Stimulated activated CD4-positive, alpha-beta T cell treated with anti-CD3 and anti-CD28 coated beads, TNF-alpha, amount 100 ng/mL, for 1 hour (primary cell): Measurements from ENCODE around the gene KCNK10.

Source experiments
- DNase-seq, 3 donors: peaks; one replicate each; pipeline ENCODE4 v3.0.0-alpha.2; 2020; ENCODE audit warnings: low read depth in 3 of 3, low spot score in 1 of 3

KCNK10 gene, protein sequence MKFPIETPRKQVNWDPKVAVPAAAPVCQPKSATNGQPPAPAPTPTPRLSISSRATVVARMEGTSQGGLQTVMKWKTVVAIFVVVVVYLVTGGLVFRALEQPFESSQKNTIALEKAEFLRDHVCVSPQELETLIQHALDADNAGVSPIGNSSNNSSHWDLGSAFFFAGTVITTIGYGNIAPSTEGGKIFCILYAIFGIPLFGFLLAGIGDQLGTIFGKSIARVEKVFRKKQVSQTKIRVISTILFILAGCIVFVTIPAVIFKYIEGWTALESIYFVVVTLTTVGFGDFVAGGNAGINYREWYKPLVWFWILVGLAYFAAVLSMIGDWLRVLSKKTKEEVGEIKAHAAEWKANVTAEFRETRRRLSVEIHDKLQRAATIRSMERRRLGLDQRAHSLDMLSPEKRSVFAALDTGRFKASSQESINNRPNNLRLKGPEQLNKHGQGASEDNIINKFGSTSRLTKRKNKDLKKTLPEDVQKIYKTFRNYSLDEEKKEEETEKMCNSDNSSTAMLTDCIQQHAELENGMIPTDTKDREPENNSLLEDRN

DNA sequence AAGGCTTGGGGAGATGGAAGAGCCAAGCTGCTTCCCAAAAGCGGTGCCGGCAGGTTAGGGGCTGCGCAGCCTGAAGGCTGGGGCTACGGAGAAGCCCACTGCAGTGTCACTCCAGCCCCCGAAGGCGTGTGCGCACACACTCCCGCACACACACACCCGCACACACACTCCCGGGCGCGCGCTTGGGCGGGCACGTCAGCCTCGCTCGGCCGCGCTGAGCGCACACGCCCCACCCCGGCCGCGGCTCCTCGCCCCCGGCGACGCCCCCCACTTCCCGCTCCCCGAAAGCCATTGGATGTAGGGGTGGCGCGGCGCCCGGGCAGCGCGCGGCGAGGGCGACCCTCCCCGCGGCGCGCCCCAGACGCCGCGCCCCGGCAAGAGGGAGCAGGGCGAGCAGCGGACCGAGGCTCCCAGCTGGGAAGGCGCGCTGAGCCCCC is at the start of gene KCNK10:
KCNK10 (minus strand) TSS at position 184 of the 437 bp plus-strand sequence. CDS start 471 bp downstream, outside the sequence.
- DNase-seq: no peak

DNA sequence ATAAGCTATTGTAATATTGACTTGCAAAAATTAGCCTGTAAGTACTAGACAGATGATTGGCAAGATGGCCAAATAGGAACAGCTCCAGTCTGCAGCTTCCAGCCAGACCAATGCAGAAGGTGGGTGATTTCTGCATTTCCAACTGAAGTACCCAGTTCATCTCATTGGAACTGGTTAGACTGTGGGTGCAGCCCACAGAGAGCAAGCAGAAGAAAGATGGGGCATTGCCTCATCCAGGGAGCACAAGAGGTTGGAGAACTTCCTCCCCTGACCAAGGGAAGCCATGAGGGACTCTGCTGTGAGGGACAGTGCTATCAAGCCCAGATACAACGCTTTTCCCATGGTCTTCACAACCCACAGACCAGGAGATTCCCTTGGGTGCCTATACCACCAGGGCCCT is 46.4 kb upstream of the KCNK10 start:
- DNase-seq: no peak

DNA sequence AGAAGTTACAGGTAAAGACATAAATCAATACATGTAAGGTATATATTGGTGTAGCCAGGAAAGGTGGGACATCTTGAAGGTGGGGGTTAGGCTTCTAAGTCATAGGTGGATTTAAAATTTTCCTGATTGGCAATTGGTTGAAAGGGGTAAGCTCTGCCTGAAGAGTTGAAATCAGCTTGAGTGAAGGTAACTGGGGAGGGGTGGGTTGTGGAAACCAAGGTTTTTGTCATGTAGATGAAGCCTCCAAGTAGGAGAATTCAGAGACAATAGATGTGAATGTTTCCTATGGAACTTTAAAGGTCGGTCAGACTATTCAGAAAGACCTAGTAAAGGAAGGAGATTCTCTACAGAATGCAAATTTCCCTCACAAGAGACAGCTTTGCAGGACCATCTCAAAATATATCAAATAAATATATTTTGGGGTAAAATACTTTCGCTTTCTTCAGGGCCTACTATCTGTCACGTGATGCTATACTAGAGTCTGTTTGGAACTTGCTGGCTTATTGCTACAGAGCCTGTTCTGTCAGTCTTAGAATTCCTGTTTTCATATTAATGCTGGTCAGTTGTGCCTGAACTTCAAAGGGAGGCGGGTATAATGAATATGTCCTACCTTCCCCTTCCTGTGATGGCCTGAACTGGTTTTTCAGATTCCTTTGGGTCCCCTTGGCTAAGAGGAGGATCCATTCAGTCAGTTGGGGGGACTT is 41.8 kb upstream of the KCNK10 start:
- no peak for DNase-seq

- no peak for DNase-seq
These were observed 40.6 kb upstream of the KCNK10 start for GRCh38 chr14:88363644-88364043.

DNA sequence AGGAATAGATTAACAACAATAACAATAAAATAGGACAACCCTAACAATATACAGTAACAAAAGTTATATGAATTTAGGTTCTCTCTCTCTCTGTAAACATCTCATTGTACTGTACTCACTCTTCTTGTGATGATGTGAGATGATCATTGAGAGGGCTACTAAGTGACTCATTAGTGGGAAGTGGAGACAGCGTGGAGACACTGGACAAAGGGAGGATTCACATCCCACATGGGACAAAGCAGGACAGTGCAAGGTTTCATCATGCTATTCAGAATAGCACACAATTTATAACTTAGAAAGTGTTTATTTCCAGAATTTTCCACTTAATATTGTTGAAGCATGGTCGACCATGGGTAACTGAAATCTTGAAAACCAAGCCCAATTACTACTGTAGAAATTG is 36.4 kb upstream of the KCNK10 start:
- DNase-seq: no peak

DNA sequence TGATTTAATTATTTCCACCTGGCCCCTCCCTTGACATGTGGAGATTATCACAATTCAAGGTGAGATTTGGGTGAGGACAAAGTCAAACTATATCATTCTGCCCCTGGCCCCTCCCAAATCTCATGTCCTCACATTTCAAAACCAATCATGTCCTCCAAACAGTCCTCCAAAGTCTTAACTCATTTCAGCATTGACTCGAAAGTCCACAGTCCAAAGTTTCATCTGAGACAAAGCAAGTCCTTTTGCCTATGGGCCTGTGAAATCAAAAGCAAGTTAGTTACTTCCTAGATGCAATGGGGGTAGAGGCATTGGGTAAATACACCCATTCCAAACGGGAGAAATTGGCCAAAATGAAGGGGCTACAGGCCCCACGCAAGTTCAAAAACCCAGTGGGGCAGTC is 31.3 kb upstream of the KCNK10 start:
- no peak for DNase-seq

GRCh38 chr14:88352698-88353097 is 29.6 kb upstream of the KCNK10 start:
- DNase-seq: no peak

DNA sequence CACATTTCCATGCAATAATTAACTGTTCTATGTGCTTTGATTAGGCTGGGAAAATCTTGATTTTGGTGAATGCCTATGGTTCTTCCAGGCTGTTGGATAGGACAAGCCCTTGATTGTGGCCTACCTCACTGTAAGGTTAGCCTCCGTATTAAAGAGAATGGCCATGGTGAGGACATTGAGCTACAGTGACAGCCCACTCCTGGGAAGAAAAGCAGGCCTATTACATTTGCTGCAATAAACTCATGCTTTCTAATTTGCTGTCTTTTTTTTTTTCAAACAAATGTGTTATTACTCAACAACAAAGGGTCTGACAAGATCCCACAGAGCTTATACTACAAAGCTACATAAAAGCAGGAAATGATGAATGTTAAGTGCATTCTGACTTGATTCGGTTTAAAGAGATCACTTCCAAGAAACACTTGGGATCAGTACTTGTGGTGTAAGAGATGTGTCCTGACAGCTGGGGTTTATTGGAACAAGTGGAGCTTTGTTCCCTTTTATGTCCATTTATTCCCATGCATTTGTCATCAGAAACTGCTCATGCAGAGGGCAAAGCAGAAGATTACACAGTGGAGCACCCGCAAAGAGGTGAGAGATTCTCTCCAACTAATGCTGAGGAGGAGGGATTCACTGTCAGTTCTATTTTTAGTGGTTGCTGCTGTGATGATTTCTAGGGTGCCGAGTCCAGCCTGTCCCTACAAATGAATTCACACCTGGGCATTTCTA is 29.1 kb upstream of the KCNK10 start:
- DNase-seq: no peak

DNA sequence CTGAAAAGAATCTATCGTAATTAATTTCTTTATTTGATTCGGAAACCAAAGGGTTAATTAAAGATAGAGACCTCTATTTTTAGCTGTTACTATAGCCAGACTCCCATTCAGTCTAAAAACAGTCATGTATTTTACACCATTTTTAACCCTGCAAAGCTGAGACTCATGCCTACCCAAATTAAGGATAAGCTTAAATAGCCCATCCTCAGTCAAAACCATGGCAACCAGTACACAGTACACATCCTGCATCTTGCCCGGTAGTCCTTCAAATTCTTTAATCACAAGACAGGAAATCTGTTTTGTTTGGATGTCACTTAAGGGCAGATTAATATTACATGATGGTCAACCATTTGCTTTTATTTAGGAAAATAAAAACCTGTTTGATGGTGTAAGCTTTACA is 25.5 kb upstream of the KCNK10 start:
- DNase-seq: no peak

DNA sequence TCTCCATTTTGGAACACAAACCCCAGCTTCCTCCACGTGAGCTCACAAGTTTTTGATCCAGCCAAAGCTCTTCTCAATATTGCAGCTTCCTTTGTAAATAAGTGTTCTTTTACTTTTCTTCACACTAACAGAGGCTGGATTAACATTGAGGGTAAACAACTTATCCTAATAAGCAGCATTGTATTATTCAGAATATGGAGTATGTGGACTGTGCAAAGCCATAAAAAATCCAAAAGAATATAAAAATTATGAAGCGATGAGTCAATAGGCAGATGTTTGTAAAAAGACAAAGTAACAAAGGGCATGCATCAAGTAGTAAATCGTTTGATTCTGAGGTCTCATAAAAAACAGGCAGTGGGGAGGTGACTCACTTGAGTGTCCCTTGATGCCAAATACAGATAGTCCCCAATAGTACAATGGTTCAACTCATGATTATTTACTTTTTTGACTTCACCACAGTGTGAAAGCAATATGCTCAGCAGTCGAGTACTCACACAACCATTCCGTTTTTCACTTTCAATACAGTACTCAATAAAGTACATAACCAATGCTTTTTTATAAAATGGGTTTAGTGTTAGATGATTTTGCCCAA is 23.1 kb upstream of the KCNK10 start:
- no peak for DNase-seq

- DNase-seq: no peak
These were observed 19.9 kb upstream of the KCNK10 start for GRCh38 chr14:88342980-88343379.

- DNase-seq: no peak
These were observed 17.3 kb upstream of the KCNK10 start for GRCh38 chr14:88340357-88340756.

DNA sequence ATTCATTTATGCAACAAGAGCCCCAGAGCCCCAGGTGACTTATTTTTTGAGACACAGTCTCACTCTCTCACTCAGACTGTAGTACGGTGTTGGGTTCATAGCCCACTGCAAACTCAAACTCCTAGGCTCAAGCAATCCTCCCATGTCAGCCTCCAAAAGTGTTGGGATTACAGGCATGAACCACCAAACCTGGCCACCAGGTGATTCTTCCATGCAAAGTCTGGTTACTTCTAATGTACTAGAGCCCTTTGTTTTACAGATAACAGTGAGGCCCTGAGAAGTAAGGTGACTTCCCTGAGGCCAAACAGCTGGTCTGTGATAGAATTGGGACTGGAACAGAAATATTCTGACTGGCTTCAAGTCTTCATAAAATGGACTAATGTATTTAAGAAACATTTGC is 10.0 kb upstream of the KCNK10 start:
- no peak for DNase-seq

DNA sequence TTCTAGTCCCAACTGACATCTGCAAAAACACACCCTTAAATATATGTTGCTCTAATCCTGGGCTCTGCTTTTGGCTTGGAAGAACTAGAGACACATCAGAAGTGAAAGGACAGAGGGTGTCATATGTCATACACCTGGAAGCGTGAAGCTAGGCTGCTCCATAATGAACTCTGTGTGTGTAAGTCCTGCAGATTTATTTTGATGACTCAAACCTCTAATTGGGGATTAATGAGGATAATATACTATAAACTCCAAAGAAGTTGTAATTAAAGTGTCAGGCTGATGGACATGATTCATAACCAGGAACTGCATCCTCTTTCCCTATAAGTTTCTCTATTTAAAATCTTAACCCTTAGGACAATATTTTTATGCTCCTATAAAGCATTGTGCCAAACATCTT is 4.4 kb upstream of the KCNK10 start:
- DNase-seq: no peak

DNA sequence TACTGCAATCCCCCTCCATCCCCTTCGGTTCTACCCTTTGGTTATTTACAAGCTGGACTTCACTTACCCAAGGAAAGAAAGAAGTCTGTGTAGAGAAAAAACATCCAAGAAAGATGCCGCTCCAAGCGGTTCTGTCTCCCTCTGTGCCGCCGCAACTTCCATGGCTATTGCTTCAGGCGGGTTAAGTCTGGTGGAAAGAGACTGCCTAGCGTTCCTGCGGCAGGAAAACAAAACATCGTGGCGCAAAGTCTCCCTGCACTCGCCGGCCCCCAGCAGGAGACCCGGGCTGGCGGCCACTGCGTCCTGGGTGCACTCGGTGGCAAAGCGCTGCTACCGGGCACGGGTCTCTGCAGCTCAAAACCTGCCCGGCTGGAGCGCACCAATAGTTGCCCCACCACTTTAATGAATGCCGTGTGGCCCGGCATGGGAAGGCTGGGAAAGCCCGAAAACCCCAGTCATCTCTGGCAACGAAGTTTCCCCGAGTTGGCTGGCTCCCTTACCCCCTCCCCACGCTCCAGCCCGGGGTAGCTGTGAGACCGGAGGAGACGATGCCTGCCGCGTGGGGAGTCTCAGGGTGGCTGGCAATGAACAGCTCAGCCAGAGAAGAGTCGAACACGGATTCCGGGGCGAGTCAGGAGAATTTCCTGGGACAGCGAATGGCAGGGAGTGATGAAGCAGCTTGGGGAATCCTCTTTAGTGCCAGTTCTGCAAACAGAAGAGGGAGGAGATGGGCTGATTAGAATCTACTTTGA is 3.5 kb upstream of the KCNK10 start:
- no peak for DNase-seq

DNA sequence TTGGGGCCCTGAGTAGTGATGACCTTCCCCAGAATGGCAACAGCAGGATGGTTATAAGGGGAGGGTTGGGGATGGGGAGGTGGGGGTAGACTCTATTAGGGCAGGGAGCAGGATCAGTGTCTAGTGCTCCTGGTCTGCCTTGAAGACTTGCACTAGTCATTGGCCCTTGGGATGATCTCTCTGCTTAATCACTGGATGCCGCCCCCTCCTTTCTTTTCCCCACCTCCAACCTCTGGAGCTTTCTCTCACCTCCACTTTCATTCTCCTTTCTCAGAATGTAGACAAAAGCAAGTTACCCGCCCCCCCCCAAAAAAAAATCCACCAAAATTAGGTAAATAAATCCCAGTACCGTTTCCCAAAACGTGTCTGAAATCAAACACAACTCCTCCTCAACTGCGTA is 2.8 kb upstream of the KCNK10 start:
- DNase-seq: no peak

GRCh38 chr14:88324930-88325329 is 1.9 kb upstream of the KCNK10 start:
- no peak for DNase-seq

- no peak for DNase-seq
These were observed 1.4 kb upstream of the KCNK10 start for GRCh38 chr14:88324491-88324890.

GRCh38 chr14:88323523-88324199 is 592 bp upstream of the KCNK10 start:
- DNase-seq: no peak

DNA sequence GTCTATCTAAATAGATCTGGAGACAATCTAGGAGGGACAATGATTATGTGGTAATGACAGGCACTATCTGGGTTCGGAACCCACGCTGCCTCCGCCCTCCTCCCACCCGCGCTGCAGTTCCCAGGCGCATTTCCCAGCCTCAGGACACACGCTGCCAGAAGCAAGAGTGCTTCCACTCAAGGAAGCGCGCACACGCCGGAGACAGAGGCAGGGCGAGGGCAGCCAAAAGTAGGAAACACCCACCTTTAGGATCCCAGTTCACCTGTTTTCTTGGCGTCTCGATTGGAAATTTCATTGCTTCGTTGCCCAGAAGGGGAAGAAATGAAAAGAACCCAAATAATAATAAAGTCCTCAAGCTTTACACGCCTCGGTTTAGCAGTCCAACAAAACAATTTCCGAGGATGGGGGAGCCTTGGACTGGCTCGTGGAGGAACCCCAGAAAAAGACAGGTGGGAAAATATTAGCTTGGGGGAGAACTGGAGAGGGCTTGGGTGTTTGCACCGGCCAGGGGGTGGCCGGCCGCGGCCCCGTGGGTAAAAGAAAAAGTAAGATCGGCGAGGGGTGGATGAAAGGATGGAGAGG is 474 bp downstream of the KCNK10 start:
- DNase-seq: no peak
